C4-2B (cell line): ENCODE results near the gene TTLL3.

Experiments
- H3K27ac ChIP-seq: fragments of 450-650 bp; 2 replicates; pipeline ENCODE4 v1.5.1; 2017
- ZFX ChIP-seq: fragments of 450-650 bp; IDR thresholded peaks from 2 replicates; pipeline ENCODE4 v1.6.1; 2017
- TF ChIP-seq, protein P1 (sequence below): fragments of 450-650 bp; conservative IDR thresholded peaks from 2 replicates; pipeline ENCODE4 v1.5.1; 2017; ENCODE audit warnings: mild to moderate bottlenecking

Gene TTLL3

DNA sequence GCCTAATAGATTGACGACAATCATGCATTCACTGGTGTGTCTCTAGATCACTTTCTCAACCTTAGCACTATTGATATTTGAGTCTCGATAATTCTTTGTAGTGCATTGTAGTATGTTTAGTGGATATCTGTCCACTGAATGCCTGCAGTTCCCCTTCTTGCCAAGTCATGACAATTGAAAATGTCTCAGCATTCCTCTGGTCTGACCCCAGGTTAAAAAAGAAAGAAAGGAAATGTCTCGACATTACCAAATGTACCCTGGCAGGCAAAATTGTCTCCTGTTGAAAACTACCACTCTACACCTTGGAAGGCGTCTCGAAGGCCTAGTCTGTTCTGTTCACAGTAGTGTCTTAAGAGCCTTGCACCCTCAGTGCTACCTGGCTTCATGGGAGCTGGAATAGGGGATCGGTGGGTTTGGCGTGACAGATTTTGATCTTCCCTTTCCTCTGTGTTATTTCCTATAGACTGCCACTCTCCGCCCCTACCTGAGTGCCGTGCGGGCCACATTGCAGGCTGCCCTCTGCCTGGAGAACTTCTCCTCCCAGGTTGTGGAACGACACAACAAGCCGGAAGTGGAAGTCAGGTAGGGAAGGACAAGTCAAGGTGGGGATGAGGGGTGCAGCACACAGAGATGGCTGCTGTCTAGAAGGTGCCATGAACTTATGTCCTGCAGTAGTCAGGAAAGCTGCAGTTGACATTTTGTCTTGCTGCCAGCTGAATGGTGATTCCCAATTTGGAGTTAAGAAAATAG, 12.7 kb upstream of the TTLL3 start:
- H3K27ac ChIP-seq, result no peak overlapping the region
- TF ChIP-seq, protein P1, sequence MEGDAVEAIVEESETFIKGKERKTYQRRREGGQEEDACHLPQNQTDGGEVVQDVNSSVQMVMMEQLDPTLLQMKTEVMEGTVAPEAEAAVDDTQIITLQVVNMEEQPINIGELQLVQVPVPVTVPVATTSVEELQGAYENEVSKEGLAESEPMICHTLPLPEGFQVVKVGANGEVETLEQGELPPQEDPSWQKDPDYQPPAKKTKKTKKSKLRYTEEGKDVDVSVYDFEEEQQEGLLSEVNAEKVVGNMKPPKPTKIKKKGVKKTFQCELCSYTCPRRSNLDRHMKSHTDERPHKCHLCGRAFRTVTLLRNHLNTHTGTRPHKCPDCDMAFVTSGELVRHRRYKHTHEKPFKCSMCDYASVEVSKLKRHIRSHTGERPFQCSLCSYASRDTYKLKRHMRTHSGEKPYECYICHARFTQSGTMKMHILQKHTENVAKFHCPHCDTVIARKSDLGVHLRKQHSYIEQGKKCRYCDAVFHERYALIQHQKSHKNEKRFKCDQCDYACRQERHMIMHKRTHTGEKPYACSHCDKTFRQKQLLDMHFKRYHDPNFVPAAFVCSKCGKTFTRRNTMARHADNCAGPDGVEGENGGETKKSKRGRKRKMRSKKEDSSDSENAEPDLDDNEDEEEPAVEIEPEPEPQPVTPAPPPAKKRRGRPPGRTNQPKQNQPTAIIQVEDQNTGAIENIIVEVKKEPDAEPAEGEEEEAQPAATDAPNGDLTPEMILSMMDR, result no peak
- TF ChIP-seq ZFX, result no peak

- TF ChIP-seq ZFX, result no peak
- TF ChIP-seq, protein P1, result no peak; the same call in 1 of the 2 replicates
- no peak overlapping the region for H3K27ac ChIP-seq
These were observed 9.5 kb upstream of the TTLL3 start for GRCh38 chr3:9800529-9800928.

GRCh38 chr3:9803494-9803893, 6.6 kb upstream of the TTLL3 start:
- TF ChIP-seq ZFX, result no peak
- TF ChIP-seq, protein P1, result no peak
- H3K27ac ChIP-seq, result peak overlapping the region; percentile 26

DNA sequence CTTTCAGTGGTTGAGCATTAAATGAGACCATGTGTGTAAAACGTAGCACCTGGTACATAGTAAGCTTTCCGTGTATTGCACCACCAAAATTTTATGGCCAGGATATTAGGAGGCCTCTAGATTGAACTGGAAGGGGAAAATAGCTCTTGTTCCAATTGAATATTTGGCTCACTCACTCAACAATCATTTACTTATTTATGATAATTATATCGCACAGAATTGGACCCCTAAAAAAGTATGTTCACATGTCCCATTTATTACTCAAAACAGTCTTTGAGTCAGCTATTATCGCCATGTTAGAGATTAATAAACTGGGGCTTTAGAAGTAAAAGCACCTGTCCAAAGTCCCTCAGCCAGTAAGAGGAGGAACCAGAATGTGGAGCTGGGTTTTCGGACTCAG, 5.1 kb upstream of the TTLL3 start:
- no peak for TF ChIP-seq ZFX
- TF ChIP-seq, protein P1, result no peak
- no peak overlapping the region for H3K27ac ChIP-seq

DNA sequence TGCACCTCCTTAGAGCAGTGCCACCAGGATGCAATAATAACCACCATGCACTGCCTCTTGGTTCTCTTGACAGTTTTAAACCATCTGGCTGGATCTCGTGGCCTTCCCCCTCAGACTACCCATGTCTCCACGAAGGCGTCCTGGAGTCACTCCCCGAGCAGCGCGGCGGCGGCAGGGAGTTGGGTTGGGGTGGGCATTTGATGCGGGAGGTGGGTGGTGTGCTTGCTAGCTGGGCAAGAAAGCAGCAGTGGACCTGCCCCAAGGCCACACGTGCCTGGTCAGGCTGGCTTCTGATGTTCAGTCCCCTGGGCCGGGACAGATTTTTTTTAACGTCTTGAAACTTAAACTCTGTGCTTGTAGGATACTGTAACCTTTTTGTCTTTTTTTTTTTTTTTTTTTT, 3.9 kb upstream of the TTLL3 start:
- H3K27ac ChIP-seq, result no peak overlapping the region
- TF ChIP-seq, protein P1, result no peak
- TF ChIP-seq ZFX, result no peak

DNA sequence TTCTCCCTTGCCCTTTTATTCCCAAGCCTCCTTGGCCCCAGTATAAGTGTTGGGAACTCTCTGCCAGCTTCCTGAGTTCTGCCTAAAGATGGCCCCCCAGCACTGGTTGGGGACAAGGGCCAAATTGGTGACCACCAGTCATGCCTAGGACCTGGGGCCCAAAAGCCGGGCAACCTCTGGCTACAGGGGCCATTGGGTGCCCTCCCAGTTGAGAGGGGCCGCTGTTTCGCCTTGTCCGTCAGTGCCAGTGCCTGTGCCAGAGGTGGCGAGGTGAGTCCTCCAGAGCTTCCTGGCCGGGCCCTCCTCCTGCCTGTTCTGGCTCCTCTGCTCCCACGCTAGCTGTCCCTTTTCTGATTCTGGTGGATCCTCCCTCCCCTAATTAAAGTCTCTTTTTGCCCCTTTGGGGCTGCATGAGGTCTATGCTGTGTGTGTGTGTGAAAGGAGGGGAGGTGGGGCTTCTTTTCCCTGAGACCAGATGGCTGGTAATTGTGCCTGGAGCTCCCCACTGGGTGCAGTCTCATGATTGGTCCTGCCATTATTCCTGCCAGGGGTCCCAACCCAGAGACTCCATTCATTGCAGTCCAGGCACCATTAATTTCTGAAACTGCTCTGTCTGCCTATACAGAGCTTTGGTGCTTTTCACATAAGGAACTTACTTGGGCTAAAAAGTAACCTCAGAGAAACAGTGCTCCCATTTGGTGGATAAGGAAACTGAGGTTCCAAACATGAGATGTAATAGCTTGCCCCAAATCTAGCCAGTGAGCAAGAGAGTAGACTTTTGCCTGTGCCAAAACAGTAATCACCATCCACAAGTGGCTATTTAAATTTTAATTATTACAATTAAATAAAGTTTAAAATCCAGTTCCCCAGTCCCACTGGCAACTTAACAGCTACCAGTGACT, 3.1 kb upstream of the TTLL3 start:
- H3K27ac ChIP-seq, result no peak overlapping the region

More for the DNA sequence above, 3.1 kb upstream of the TTLL3 start:
- no peak for TF ChIP-seq ZFX
- TF ChIP-seq, protein P1, result no peak
